ENCODE results near the gene KIF3A.

Gene KIF3A

GRCh38 chr5:132753135-132753987, 16.0 kb upstream of the KIF3A start:
- DNase-seq, result no peak

GRCh38 chr5:132752581-132753125, 15.3 kb upstream of the KIF3A start:
- DNase-seq, result no peak

- DNase-seq, result no peak
These were observed 14.7 kb upstream of the KIF3A start for GRCh38 chr5:132751971-132752580.

- no peak for DNase-seq
These were observed 14.1 kb upstream of the KIF3A start for GRCh38 chr5:132751444-132751843.

GRCh38 chr5:132750471-132751230, 13.3 kb upstream of the KIF3A start:
- DNase-seq, result no peak

- no peak for DNase-seq
These were observed 12.2 kb upstream of the KIF3A start for GRCh38 chr5:132749506-132749905.

- no peak for DNase-seq
These were observed 11.2 kb upstream of the KIF3A start for GRCh38 chr5:132748522-132749000.

- DNase-seq, result no peak
These were observed 10.5 kb upstream of the KIF3A start for GRCh38 chr5:132747616-132748440.

- no peak for DNase-seq
These were observed 9.7 kb upstream of the KIF3A start, which contains the start of gene CCNI2 for GRCh38 chr5:132746954-132747615. Gene CCNI2, plus strand, starts transcription at chr5:132747426. Its CDS starts 70 bp downstream, at chr5:132747496.

- no peak for DNase-seq
These were observed 9.2 kb upstream of the KIF3A start for GRCh38 chr5:132746592-132746953.

GRCh38 chr5:132744659-132745058, 7.3 kb upstream of the KIF3A start:
- no peak for DNase-seq

- DNase-seq, result no peak
These were observed 5.3 kb upstream of the KIF3A start for GRCh38 chr5:132742626-132743025.

GRCh38 chr5:132742158-132742557, 4.8 kb upstream of the KIF3A start:
- DNase-seq, result no peak

- DNase-seq, result no peak
These were observed 1.9 kb upstream of the KIF3A start for GRCh38 chr5:132739232-132739631.

- DNase-seq, result no peak
These were observed 786 bp upstream of the KIF3A start for GRCh38 chr5:132737982-132738681.

- no peak for DNase-seq
These were observed 2.7 kb downstream of the KIF3A start for GRCh38 chr5:132734687-132735086.

- DNase-seq, result no peak
These were observed 3.7 kb downstream of the KIF3A start for GRCh38 chr5:132733499-132734148.

GRCh38 chr5:132729896-132730295, 7.5 kb downstream of the KIF3A start:
- no peak for DNase-seq

GRCh38 chr5:132725745-132726144, 11.6 kb downstream of the KIF3A start:
- no peak for DNase-seq

- DNase-seq, result no peak
These were observed 18.6 kb downstream of the KIF3A start for GRCh38 chr5:132718544-132719312.
